Endothelial cell (in vitro differentiated cells): ENCODE data around the gene KL. TPM values are rescaled to one million over a fixed set of nuclear protein-coding genes. Genes with fewer than 3 reads are reported as not detected.

Source experiments
- DNase-seq: peaks from one replicate; pipeline ENCODE4 v3.0.0; 2021; ENCODE audit warnings: low spot score
- H3K27ac Mint-ChIP-seq: one replicate; pipeline ENCODE4 v1.8.0; 2021; ENCODE audit warnings: mixed read lengths, inconsistent platforms; ENCODE audit not compliant: unreplicated experiment
- H3K27me3 Mint-ChIP-seq: one replicate; pipeline ENCODE4 v1.8.0; 2021; ENCODE audit warnings: mild to moderate bottlenecking, moderate library complexity, mixed read lengths, inconsistent platforms; ENCODE audit not compliant: unreplicated experiment
- H3K36me3 Mint-ChIP-seq: one replicate; pipeline ENCODE4 v1.8.0; 2021; ENCODE audit warnings: mild to moderate bottlenecking, low read depth, mixed read lengths, inconsistent platforms; ENCODE audit not compliant: unreplicated experiment
- H3K4me1 Mint-ChIP-seq: one replicate; pipeline ENCODE4 v1.8.0; 2021; ENCODE audit warnings: mild to moderate bottlenecking, mixed read lengths, inconsistent platforms; ENCODE audit not compliant: unreplicated experiment
- H3K4me3 Mint-ChIP-seq: one replicate; pipeline ENCODE4 v1.8.0; 2021; ENCODE audit warnings: mild to moderate bottlenecking, mixed read lengths, inconsistent platforms; ENCODE audit not compliant: unreplicated experiment
- H3K9me3 Mint-ChIP-seq: one replicate; pipeline ENCODE4 v1.8.0; 2021; ENCODE audit warnings: mixed read lengths, inconsistent platforms; ENCODE audit not compliant: unreplicated experiment
- CTCF ChIP-seq: fragments of 200-600 bp; sonication (generic); IDR thresholded peaks from one replicate; pipeline ENCODE4 v1.5.0; 2021; ENCODE audit warnings: antibody characterized with exemption; ENCODE audit not compliant: unreplicated experiment
- total RNA-seq: library from RNA; stranded (reverse); fragmentation: NEBNext Ultra II Directional; extraction: Animal tissue kit (Norgen Biotek cat#: 25700); gene quantifications from one replicate; pipeline ENCODE4 v1.2.1, GENCODE V29; 2021; ENCODE audit not compliant: unreplicated experiment

Gene KL
- total RNA-seq, 1 donor from 2014 or later, result 29.6 TPM

DNA sequence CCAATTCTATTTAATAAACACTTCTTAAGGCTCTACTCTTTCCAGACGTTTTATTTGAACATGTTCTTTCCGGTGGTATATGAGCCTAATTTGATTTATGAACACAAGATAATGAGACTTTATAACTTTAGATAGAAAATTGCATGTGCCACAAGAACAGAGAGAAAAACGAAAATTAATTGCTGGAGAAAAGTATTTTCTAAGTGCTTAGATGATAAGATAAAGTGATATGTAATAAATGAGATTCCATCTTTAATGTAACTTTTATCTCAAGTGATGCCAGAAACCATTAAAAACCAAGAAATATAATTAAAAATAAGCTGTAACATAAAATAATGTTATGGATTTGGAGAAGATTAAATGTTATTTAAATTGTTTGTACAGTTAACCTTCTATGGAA lies 33.2 kb upstream of the KL start:
- no peak for TF ChIP-seq CTCF
- no peak for DNase-seq
- H3K27me3 Mint-ChIP-seq, result no peaks in the 10 kb centered on the region
- no peaks in the 10 kb centered on the region for H3K4me1 Mint-ChIP-seq
- H3K27ac Mint-ChIP-seq, result no peak overlapping the region
- no peaks in the 10 kb centered on the region for H3K9me3 Mint-ChIP-seq
- H3K36me3 Mint-ChIP-seq, result no peaks in the 10 kb centered on the region
- H3K4me3 Mint-ChIP-seq, result no peak overlapping the region

DNA sequence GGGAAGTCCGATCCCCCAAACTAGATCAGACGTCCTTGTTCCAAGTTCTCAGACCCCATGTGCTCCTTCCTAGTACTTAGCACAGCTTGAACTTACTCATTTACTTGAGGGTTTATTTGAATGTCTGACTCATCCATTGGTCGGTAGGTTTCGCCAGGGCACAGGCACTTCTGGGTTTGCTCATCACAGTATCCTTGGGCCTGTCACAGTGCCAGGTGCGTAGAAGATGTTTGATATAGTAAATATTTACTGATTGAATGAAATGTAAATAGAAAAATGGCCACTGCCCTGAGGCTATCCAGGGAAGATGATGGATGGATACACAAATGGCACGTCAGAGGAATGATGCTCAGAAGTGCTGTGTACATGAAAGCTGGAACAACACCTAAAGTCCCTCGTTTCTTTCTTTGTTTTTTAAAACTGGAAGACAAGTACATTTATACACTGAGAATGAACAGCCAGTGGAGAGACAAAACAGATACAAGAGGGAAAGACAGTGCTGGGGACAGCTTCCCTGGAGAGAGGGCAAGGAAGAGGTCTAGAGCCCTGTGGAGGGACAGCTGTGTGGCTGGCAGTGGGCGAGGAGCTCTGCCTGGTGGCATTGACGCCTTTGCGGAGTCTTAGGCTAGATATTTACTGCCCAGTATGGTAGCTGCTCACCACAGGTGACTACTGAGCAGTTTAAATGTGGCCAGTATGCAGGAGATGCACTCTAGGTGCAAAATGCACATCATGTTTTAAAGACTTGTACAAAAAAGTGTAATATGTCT lies 31.2 kb upstream of the KL start:
- DNase-seq, result no peak
- H3K36me3 Mint-ChIP-seq, result no peaks in the 10 kb centered on the region
- no peak overlapping the region for H3K4me3 Mint-ChIP-seq
- TF ChIP-seq CTCF, result no peak
- H3K9me3 Mint-ChIP-seq, result no peaks in the 10 kb centered on the region
- H3K4me1 Mint-ChIP-seq, result no peaks in the 10 kb centered on the region
- no peaks in the 10 kb centered on the region for H3K27me3 Mint-ChIP-seq
- H3K27ac Mint-ChIP-seq, result no peak overlapping the region

DNA sequence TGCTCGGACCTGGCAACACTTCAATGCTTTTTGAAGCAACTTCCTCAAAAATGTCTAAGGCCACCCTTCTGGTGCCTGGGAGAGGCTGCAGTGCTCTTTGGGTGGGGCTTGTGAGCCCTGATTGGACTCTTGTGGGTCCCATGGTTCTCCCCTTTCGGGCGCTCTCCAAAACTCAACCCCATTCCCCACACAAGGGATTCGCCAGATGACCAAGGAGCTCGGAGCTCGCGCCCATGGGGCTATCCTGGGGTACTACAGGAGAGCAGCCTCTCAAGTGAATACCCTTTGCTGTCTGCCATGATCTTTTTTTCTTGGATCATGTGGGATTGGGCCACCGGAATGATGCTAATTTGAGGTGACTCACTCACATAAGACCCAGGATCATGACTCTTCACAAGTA lies 29.7 kb upstream of the KL start:
- Mint-ChIP-seq H3K36me3 (no peaks in the 10 kb centered on the region), H3K4me1 (no peaks in the 10 kb centered on the region), H3K4me3 (no peak overlapping the region), H3K27me3 (no peaks in the 10 kb centered on the region), H3K27ac (no peak overlapping the region), H3K9me3 (no peaks in the 10 kb centered on the region)
- DNase-seq, result no peak
- TF ChIP-seq CTCF, result no peak

- Mint-ChIP-seq H3K27ac (no peak overlapping the region), H3K36me3 (no peaks in the 10 kb centered on the region), H3K4me1 (no peaks in the 10 kb centered on the region), H3K9me3 (no peaks in the 10 kb centered on the region), H3K4me3 (no peak overlapping the region), H3K27me3 (no peaks in the 10 kb centered on the region)
- DNase-seq, result no peak
- TF ChIP-seq CTCF, result no peak
Observed at GRCh38 chr13:32987462-32987861, 28.8 kb upstream of the KL start.

DNA sequence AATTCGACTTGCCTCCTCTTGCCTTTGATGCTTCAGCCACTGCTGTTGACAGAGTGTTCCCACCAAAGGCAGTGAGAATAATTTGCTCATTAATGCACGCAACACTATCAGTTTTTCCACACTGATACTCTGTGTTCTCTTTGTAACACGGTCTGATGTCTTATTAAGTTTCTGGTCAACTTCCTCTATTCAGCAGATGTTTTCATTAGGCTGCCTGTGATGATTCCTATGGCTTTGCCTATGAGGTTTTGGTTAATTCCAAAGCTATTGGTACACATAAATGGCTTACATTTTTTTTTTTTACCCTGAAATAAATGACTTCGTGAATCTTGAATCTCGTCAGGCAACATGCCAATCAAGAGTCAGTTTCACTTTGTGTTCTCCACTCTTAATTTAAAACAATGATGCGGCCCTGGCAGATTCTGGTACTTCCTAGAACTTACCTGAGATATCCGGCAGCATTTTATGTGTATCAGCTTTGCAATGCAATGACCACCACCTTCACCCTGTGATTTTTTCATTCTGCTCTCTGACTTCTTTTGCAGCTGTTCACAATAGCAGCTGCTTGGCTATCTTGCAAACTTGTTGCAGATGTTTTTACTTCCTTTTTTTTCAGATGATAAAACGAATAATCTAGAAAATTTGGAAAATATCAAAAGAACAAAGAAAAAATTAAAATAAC lies 27.5 kb upstream of the KL start:
- DNase-seq, result no peak
- H3K9me3 Mint-ChIP-seq, result no peaks in the 10 kb centered on the region
- H3K27me3 Mint-ChIP-seq, result no peaks in the 10 kb centered on the region
- TF ChIP-seq CTCF, result no peak
- no peak overlapping the region for H3K27ac Mint-ChIP-seq
- H3K4me3 Mint-ChIP-seq, result no peak overlapping the region
- no peaks in the 10 kb centered on the region for H3K4me1 Mint-ChIP-seq
- H3K36me3 Mint-ChIP-seq, result no peaks in the 10 kb centered on the region
